CD14-positive monocyte (primary cell): ENCODE measurements around the gene HMX3. TPM values are rescaled to one million over a fixed set of nuclear protein-coding genes. Genes with fewer than 3 reads are reported as not detected.

Experiments used
- DNase-seq, 3 donors: peaks; one replicate each; pipeline ENCODE4 v3.0.0-alpha.2; 2011 to 2022
- H2AFZ ChIP-seq: 2 replicates; pipeline ENCODE4 v1.6.0; 2012; ENCODE audit warnings: mild to moderate bottlenecking, low read depth, low read length, inconsistent platforms; ENCODE audit not compliant: insufficient read depth, poor library complexity, severe bottlenecking
- H3K27ac ChIP-seq, 2 donors: 1 replicate in 1 of 2; 2 replicates in 1 of 2; pipeline ENCODE4 v1.5.1; 2012 to 2013; ENCODE audit warnings: low read length in 2 of 2, control low read depth in 1 of 2, inconsistent platforms in 1 of 2, low read depth in 1 of 2, mild to moderate bottlenecking in 1 of 2
- H3K27me3 ChIP-seq, 2 donors: one replicate each; pipeline versions ENCODE4 v1.6.0 to v1.6.1; 2011 to 2013; ENCODE audit warnings: low read length in 2 of 2; ENCODE audit not compliant: control insufficient read depth in 2 of 2, insufficient read depth in 2 of 2
- H3K36me3 ChIP-seq, 2 donors: replicated peaks in 1 of 2; 1 replicate in 1 of 2; 2 replicates in 1 of 2; pipeline versions ENCODE4 v1.5.1 to v1.6.1; 2012 to 2013; ENCODE audit warnings: low read length in 2 of 2, control low read depth in 1 of 2, inconsistent platforms in 1 of 2, mild to moderate bottlenecking in 1 of 2; ENCODE audit not compliant: insufficient read depth in 2 of 2, control insufficient read depth in 1 of 2
- H3K4me1 ChIP-seq, 2 donors: 1 replicate in 1 of 2; 2 replicates in 1 of 2; pipeline versions ENCODE4 v1.5.1 to v1.6.1; 2012 to 2013; ENCODE audit warnings: low read length in 2 of 2, control low read depth in 1 of 2, inconsistent platforms in 1 of 2, mild to moderate bottlenecking in 1 of 2, moderate library complexity in 1 of 2; ENCODE audit not compliant: insufficient read depth in 2 of 2, control insufficient read depth in 1 of 2
- H3K4me2 ChIP-seq: replicated peaks from 2 replicates; pipeline ENCODE3; 2012; ENCODE audit warnings: low read length, moderate library complexity, mild to moderate bottlenecking; ENCODE audit not compliant: poor library complexity, severe bottlenecking; ENCODE audit errors: extremely low read depth
- H3K4me3 ChIP-seq, 3 experiments: fragments of 200-600 bp in 1 of 3; sonication (generic) in 1 of 3; replicated peaks in 1 of 3; 1 replicate in 2 of 3; 2 replicates in 1 of 3; pipeline ENCODE4 v1.5.1; 2011 to 2013; ENCODE audit warnings: low read length in 3 of 3, mild to moderate bottlenecking in 3 of 3, control low read depth in 2 of 3, low read depth in 2 of 3, inconsistent platforms in 1 of 3, moderate library complexity in 1 of 3
- H3K79me2 ChIP-seq: 2 replicates; pipeline ENCODE4 v1.6.0; 2012; ENCODE audit warnings: mild to moderate bottlenecking, control low read depth, inconsistent platforms, low read length, moderate library complexity; ENCODE audit not compliant: insufficient read depth
- H3K9ac ChIP-seq: 2 replicates; pipeline ENCODE4 v1.6.0; 2017; ENCODE audit warnings: low read length, mild to moderate bottlenecking; ENCODE audit not compliant: insufficient read depth, poor library complexity, severe bottlenecking
- H3K9me3 ChIP-seq, 2 donors: replicated peaks in 1 of 2; 1 replicate in 1 of 2; 2 replicates in 1 of 2; pipeline versions ENCODE4 v1.5.1 to v1.6.1; 2012 to 2013; ENCODE audit warnings: low read length in 2 of 2, control low read depth in 1 of 2; ENCODE audit not compliant: control insufficient read depth in 1 of 2, insufficient read depth in 1 of 2
- H4K20me1 ChIP-seq: 2 replicates; pipeline ENCODE4 v1.6.0; 2012; ENCODE audit warnings: mild to moderate bottlenecking, low read length, control low read depth, moderate library complexity; ENCODE audit not compliant: insufficient read depth
- H3K27ac Mint-ChIP-seq, 7 donors: one replicate each; pipeline ENCODE4 v1.8.0; 2020; ENCODE audit warnings: mild to moderate bottlenecking in 7 of 7, mixed read lengths in 7 of 7, moderate library complexity in 6 of 7, inconsistent platforms in 2 of 7
- H3K27me3 Mint-ChIP-seq, 3 donors: one replicate each; pipeline ENCODE4 v1.8.0; 2021 to 2022; ENCODE audit warnings: low read depth in 3 of 3, mild to moderate bottlenecking in 3 of 3, mixed read lengths in 3 of 3, moderate library complexity in 3 of 3, inconsistent platforms in 1 of 3
- H3K36me3 Mint-ChIP-seq, 2 donors: one replicate each; pipeline ENCODE4 v1.8.0; 2020; ENCODE audit warnings: mixed read lengths in 2 of 2, inconsistent platforms in 1 of 2, mild to moderate bottlenecking in 1 of 2
- H3K4me1 Mint-ChIP-seq: one replicate; pipeline ENCODE4 v1.8.0; 2020; ENCODE audit warnings: mild to moderate bottlenecking, mixed read lengths
- H3K4me3 Mint-ChIP-seq, 2 donors: one replicate each; pipeline ENCODE4 v1.8.0; 2020; ENCODE audit warnings: mild to moderate bottlenecking in 2 of 2, mixed read lengths in 2 of 2, moderate library complexity in 1 of 2
- H3K9me3 Mint-ChIP-seq, 7 donors: one replicate each; pipeline ENCODE4 v1.8.0; 2020 to 2022; ENCODE audit warnings: mixed read lengths in 7 of 7, mild to moderate bottlenecking in 6 of 7, moderate library complexity in 6 of 7, inconsistent platforms in 2 of 7
- CTCF ChIP-seq: fragments of 200-600 bp; IDR thresholded peaks from one replicate; pipeline ENCODE4 v1.8.0; 2022; ENCODE audit warnings: antibody characterized with exemption, mild to moderate bottlenecking
- WGBS: methylation state at CpG from one replicate; pipeline ENCODE4 v1.1.5; 2013; ENCODE audit warnings: missing lambda C conversion rate; ENCODE audit not compliant: insufficient coverage; 5-methylcytosine and 5-hydroxymethylcytosine counted together
- intact Hi-C, 2 donors: fragments of 100-400 bp; cut with micrococcal nuclease; formaldehyde crosslinking; loops; one replicate each; pipeline versions ENCODE4 v1.15.0 to v1.15.1; 2023
- polyA plus RNA-seq, 3 donors: library from polyadenylated mRNA; depleted of rRNA in 1 of 3; unstranded in 2 of 3; stranded (reverse) in 1 of 3; fragments of 300-500 nt in 2 of 3; fragments of >200 nt in 1 of 3; fragmentation: Illumina TruSeq in 2 of 3; gene quantifications; 1 replicate in 2 of 3; 2 replicates in 1 of 3; pipeline ENCODE4 v1.2.3, GENCODE V29; 2012 to 2021

Gene HMX3
- polyA plus RNA-seq, 3 donors: not detected

- no peak overlapping the region for H3K4me2 ChIP-seq
- H3K9ac ChIP-seq: no peak overlapping the region
- H2AFZ ChIP-seq: no peak overlapping the region
- no peak for DNase-seq
- H3K27me3 ChIP-seq: no peaks in the 10 kb centered on the region
- no peak overlapping the region for H3K4me3 ChIP-seq
- Mint-ChIP-seq H3K36me3 (peaks cover 44 to 70% of the 10 kb centered on the region in 2 donors), H3K27ac (no peak overlapping the region), H3K4me3 (no peak overlapping the region), H3K27me3 (peaks cover 0 to 2% (median 0%) of the 10 kb centered on the region in 3 donors), H3K9me3 (peaks cover 13 to 28% (median 19%) of the 10 kb centered on the region in 7 donors), H3K4me1 (no peaks in the 10 kb centered on the region)
- 100% methylated on average over 1 of the region's 5 CpGs for WGBS
- H3K9me3 ChIP-seq: peaks cover 8 to 13% of the 10 kb centered on the region in 2 donors
- no peak overlapping the region for H3K27ac ChIP-seq
- intact Hi-C loops: no loop called here
- no peaks in the 10 kb centered on the region for H3K4me1 ChIP-seq
- peaks cover 0 to 46% of the 10 kb centered on the region in 2 donors for H3K36me3 ChIP-seq
- no peak for TF ChIP-seq CTCF
- H4K20me1 ChIP-seq: no peaks in the 10 kb centered on the region
- H3K79me2 ChIP-seq: no peaks in the 10 kb centered on the region
These were observed 52.0 kb downstream of the HMX3 start for GRCh38 chr10:123187781-123188180.

Other genes starting within 250 kb of the HMX3 start
- not detected for gene FAM24A, start 225.4 kb upstream of the HMX3 start, polyA plus RNA-seq
- 1 to 10 TPM; 2.2 to 2.9 (median 2.7) TPM for gene C10orf88, start 181.7 kb upstream of the HMX3 start, polyA plus RNA-seq
- gene PSTK, start 155.6 kb upstream of the HMX3 start, polyA plus RNA-seq: 1 to 10 TPM; 3.5 to 4.7 (median 4.2) TPM
- 10 to 100 TPM in 1 of 3 donors, 1 to 10 TPM in 2; 8.6 to 12.8 (median 9.8) TPM for gene IKZF5, start 127.2 kb upstream of the HMX3 start, polyA plus RNA-seq
- 10 to 100 TPM in 1 of 3 donors, 1 to 10 TPM in 2; 3.9 to 14.7 (median 7.5) TPM for gene ACADSB, start 127.0 kb upstream of the HMX3 start, polyA plus RNA-seq
- gene HMX2, start 12.2 kb downstream of the HMX3 start, polyA plus RNA-seq: not detected
- 10 to 100 TPM; 61.2 to 96.4 (median 80.4) TPM for gene BUB3, start 18.4 kb downstream of the HMX3 start, polyA plus RNA-seq